ENCODE results near the gene EXOSC5.
"Not testable (repeated sequence)": the region's sequence is repeated elsewhere in the genome, so short reads cannot be mapped to it uniquely, and the experiment has no call there.

The EXOSC5 gene

DNA sequence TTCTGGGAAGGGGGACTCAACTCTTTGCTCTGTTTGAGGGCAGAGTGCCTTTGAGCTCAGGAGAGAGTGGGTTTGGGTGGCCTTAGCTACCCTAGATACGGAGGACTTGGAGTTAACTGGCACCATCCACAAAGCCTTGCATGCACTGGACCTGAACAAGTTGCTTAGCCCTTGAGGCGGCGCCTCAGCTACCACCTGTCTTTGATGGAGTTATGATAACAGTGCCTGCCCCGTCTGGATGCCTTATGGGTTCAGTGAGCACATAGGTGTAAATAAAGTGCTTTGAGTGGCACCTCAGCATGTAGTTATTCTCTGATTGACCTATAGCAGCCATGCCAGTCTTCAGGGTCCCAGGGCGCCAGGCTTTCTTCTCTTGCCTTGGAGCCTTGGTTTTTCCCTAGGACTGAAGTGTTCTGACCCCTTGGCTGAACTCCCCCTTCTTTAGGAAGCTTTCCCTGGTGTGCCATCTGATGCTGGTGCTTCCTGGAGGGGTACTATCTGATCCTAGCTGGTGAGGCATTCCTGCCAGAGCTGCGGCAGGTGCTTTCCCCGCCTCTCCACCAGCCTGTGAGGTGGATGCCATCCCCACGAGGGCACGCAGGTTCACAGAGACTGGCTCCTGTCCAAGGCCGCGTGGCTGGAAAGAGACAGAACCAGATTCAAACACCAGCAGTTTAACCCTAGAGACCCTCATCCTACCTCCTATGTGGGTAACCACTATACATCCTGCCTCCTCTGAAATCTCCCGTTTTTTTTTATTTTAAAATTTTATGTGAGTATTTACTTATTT is 6.2 kb upstream of the EXOSC5 start:
- no peak for DNase-seq

DNA sequence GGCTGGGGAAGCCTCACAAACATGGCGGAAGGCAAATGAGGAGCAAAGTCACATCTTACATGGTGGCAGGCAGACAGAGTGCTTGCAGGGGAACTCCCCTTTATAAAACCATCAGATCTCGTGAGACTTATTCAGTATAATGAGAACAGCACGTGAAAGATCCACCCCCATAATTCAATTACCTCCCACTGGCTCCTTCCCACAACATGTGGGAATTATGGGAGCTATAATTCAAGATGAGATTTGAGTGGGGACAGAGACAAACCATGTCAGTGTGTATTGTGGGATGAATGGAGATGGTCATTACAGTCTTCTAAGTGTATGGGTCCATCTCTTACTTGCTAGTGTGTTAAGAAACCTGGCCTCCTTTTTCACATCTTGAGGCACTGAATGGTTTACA is 4.9 kb upstream of the EXOSC5 start:
- no peak for DNase-seq

DNA sequence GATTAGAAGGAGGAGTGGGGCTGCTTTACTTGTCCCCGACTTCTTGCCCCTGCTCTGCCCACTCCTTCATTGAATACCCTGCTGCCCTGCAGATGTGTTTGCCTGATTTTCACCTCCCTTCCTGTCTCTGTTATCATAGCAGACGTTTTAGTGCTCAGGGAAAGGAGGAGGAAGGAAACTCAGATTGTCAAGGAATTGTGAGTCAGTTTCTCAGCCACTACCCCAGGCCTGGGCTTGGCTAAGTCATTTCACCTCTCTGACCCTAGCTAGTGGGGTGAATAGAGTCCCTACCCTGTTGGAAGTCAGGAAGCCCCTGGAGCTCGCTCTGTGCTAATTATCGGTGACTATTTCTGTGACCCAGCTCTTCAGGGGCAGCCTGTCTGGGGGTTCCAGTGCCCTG is 4.3 kb upstream of the EXOSC5 start:
- DNase-seq, result no peak

DNA sequence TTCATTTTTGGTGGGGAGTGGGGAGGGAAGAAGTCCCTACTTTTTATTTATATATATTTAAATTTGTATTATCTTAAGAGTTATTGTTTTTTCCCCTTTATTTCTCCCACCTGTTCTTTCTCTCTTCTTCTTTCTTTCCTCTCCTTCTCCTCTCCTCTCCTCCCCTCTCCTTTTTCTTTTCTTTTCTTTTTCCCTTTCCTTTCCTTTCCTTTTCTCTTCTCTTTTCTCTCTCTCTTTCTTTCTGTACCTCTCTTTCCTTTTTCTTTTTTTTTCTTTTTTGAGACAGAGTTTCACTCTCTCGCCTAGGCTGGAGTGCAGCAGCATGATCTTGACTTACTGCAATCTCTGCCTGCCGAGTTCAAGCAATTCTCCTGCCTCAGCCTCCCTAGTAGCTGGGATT is 2.4 kb upstream of the EXOSC5 start:
- no peak for DNase-seq

DNA sequence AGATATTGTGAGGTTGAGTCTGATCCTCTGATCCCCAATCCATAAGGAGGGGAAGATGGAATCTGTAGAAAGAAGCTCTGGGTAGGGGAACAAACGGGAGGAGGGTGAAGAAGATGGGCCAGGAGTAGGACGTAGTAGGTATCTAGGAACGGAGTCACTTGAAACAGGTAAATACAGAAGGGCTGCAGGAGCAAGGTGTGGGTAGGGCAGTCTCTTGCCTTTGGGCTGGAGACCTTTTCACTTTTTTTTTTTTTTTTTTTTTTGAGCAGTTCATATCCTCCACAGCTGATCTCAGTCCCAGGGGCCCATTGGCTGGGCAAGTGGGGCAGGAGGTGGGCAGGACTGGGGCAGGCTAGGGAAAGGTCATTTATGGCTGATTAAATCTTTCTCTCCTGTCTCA is 1.9 kb upstream of the EXOSC5 start:
- no peak for DNase-seq

DNA sequence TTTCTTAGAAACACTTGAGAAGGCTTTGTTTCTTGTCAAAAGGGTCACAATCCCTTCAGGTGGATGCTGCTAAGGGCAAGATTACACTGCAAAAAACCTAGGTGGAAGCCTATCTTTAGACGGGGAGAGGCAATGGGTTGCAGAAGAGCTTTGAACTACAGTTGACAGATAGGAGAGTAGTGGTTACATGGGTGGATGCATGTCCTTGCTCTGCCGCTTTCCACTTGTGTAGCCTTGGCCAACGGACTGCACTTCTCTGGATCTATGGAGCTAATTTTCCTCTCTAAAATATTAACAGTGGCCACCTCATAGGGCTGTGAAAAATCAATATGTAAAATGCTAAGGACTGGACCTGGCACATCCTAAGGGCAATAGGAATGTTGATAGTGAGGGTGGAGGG is 1.4 kb upstream of the EXOSC5 start:
- no peak for DNase-seq

DNA sequence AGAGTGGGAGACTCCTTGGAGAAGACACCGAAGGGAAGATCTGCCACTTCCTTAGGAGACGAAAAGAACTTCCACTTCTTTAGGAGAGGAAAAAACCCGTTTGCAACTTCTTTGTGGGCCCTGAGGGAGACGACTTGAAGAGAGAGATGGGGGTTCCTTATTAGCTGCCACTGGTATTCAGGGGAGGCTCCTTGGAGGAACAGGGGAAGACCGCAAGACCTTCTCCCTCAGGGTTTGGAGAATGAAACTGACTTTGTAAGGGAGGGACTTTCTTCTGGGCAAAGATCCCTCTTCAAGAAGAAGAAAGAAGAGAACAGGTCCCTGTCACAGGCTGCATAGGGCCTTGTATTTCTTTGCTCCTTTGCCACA is 875 bp upstream of the EXOSC5 start:
- DNase-seq, result no peak

DNA sequence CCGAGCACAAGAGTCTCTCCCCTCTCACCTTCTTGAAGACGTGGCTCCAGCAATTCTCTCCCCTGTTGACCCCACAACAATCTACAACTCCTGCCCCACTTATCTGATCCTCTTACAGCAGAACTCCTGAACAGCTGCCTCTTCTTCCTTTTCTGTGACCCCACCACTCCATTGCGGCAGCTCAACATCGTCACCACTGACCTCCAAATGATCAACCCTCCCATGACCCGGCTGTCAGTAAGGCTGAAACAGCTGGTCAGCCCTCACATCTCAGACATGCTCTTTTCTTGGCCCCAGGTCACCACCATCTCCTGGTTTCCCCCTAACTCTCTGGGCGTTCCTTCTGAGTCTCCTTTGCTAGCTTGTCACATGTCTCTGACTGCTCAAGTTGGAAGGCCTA is 1.8 kb downstream of the EXOSC5 start:
- no peak for DNase-seq

DNA sequence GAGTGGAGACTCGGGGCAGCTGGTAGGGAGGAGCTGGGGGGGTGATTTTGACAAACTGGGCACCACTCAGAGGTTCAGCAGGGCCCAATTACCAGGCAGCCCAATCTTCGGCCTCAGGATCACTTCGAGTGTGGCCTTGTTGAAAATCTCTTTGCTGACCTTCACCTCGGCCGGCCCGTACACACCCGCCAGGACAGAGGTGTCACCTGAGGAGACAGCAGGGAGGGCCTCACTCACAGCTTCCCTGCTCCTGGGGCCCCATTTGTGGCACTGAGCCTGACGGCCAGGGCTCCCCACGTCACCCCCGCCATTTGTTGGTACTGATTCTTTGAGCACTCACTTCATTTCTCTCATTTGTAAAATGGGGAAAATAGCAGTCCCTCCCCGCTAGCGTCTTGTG is 4.4 kb downstream of the EXOSC5 start:
- DNase-seq, result no peak

DNA sequence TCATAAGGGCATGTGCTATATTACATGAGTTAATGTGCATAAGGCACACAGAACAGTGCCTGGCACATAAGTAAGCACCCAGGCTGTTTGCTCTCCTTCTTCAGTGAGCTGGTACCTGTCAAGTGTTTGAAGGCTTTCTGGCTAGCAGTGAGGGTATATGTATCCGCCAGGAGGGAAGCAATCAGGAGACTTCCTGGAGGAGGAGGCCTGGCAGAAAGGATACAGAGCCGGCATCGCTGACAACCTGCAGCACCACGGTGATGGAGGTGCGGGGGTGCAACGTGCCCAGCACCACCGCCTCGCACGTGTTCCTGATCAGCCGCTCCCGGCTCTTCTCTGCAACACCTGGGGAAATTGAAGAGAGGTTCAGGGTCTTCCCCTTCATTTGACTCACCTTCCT is 5.5 kb downstream of the EXOSC5 start:
- DNase-seq, result no peak

DNA sequence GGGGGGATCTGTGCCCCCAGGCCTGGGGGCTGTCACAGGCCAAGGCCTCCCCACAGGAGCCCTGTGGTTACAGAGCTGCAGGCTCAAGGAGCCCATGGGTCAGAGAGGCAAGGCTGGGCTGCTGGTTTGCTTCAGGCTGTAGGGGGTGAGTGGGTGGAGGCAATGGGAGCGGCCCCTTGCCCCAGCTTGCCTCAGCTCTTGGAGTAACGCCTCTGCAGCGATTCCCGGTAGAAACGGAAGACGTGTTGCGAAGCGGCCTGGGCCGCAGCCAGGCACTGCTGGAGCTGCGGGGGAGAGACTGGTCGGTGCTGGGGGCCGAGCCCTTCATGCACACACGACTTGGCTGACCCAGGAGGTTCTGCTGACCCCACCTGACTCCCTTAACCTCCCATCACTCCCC is 10.7 kb downstream of the EXOSC5 start:
- no peak for DNase-seq

DNA sequence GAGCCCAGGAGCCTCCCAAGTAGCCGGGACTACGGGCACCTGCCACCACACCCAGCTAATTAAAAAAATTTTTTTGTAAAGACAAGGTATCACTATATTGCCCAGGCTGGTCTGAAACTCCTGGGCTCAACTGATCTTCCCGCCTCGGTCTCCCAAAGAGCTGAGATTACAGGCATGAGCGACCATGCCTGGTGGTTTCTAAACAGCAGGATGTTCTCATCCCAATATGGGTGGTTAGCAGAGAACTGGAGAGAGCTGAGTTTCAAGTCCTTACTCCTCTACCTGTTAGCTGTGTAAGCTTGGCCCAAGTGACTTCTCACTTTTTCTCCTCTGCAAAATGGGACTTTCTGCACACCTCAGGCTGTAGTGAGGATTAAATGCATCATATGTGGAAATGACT is 12.8 kb downstream of the EXOSC5 start:
- no peak for DNase-seq

DNA sequence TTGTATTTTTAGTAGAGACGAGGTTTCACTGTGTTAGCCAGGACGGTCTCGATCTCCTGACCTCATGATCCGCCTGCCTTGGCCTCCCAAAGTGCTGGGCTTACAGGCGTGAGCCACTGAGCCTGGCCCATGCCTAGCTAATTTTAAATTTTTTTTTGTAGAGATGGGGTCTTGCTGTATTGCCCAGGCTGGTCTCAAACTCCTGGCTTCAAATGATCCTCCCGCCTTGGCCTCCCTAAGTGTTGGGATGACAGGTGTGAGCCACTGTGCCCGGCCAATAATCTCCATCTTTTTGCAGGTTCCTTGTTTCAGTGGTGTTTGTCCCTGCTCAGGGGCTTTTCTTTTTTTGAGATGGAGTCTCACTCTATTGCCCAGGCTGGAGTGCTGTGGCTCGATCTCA is 15.6 kb downstream of the EXOSC5 start:
- DNase-seq, result not testable (repeated sequence)

DNA sequence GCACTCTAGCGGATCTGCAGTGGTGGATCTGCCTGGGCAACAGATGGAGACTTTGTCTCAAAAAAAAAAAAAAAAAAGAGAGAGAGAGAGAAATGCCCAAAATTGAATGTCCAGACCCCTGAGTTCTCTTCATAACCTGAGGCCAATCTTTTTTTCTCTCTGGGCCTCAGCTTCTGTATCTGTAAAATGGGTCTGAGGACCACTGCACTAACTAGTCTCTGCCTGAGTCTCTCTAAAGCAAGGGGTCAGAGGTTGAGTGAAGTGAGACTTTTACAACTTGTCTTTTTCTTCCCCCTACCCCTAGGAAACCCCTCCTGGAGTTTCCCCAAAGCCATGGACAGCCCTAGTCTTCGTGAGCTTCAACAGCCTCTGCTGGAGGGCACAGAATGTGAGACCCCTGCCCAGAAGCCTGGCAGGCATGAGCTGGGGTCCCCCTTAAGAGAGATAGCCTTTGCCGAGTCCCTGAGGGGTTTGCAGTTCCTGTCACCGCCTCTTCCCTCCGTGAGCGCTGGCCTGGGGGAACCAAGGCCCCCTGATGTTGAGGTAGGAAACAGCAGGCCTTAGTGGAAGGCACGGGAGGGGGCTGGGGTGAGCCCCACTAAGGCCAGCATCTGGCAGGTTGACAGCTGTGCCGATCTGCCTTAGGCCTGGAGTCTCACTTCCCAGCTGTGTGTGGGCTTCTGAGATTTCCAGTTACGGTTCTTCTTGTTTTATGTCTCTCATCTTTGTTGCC is 19.0 kb downstream of the EXOSC5 start:
- DNase-seq, result no peak

DNA sequence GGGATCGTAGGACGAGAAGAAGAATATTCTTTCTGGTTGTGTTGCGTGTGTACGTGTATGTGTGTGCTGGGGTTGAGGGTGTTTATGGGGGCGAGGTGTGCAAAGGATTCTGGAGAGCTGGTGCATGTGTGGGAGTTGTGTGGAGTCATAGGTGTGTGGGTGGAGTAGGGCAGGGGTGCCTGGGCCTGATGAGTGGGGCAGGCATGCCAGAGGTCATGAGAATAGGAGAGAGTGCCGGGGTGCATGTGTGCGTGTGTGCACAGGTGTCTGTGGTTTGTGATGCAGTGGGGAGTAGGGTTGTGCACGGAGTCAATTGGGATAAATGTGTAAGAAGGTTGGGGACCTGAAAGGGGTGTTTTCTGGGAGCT is 20.2 kb downstream of the EXOSC5 start:
- DNase-seq, result no peak

DNA sequence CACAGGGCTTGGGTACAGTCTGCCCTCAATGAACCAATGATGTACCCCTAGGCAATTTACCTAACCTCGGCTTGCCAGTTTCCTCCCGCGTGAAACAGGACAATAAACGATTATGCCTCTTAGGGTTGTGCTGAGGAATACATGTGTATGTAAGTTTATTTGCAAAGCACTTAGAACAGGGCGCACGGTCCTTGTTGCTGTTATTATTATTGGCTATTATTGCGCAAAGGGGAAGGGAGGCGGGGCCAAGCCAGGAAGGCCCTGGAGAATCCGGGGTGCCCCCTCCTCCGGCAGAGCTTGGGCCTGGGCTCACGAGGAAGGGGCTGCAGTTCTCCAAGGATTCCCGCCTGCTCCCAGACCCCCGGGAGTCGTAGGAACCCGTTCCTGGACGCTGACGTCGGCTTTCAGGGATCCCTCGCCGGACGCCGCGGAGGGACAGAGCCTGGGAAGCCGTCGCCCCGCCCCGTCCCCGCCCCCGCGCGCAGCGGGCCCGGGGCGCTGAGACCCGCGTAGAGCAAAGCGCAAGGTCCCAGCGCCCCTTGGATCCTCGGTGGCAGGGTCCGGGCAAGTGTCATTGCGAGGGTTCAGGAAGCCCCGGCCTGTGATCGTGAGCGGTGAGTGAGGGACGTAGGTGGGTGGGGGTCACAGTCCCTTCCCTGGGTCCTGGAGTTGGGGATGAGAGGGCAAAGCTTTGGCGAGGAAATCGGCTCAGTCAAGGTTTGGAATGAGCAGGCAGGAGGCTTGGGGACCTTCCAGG is 20.7 kb downstream of the EXOSC5 start, which contains the start of gene TMEM91:
Gene TMEM91 (plus strand): TSS at position 293 of the 757 bp plus-strand sequence. CDS start 1,777 bp downstream, outside the sequence.
- no peak for DNase-seq

DNA sequence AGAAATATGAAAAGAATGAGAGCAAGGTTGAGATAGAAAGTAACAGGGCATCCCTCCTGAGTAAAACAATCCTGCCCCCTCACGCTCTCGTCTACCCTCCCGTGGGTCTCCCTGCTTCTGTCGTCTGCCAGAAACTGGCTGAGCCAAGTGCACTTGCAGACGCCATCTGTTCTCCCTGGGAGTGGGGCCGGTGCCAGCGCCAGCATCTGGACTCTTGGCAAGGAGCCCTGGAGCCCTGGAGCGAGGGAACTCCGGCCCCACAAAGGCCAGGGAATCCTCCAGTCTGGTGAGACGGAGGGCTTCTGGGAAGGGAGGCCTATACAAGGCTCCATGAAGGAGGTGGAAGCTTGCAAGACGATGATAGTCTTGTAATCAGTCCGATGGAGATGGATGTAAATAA is 23.2 kb downstream of the EXOSC5 start:
- DNase-seq, result peak; percentile 95 to 99

DNA sequence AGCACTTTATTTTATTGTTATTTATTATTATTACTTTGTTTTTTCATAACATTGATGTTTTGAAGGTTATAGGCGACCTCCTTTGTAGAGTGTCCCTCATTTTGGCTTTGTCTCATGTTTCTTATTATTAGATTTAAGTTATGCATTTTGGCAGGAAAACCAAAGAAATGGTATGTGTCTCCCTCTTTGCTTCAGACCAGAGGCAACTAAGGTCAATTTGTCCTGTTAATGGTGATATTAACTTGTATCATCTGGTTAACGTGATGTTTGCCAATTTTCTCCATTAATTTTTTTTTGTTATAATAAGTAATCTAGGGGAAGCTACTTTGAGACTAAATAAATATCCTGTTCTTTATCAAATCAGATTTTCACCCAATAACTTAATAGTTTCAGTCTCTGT is 24.7 kb downstream of the EXOSC5 start:
- no peak for DNase-seq

DNA sequence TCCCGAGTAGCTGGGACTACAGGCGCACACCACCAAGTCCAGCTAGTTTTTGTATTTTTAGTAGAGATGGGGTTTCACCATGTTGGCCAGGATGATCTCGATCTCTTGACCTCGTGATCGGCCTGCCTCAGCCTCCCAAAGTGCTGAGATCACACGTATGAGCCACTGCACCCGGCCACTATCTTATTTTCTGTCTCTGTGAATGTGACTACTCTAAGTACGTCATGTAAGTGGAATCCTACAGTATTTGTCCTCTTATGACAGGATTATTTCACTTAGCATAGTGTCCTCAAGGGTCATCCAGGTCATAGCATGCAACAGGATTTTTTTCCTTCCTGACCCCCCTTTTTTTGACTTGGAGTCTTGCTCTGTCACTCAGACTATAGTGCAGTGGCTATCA is 25.6 kb downstream of the EXOSC5 start:
- no peak for DNase-seq

DNA sequence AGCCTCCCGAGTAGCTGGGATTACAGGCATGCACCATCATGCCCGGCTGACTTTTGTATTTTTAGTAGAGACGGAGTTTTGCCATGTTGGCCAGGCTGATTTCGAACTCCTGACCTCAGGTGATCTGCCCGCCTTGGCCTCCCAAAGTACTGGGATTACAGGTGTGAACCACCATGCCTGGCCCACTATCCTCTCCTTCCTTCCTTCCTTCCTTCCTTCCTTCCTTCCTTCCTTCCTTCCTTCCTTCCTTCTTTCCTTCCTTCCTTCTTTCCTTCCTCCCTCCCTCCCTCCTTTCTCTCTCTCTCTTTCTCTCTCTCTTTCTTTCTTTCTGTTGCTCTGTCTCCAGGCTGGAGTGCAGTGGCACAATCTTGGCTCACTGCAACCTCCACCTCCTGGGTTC is 26.0 kb downstream of the EXOSC5 start:
- DNase-seq, result not testable (repeated sequence)

DNA sequence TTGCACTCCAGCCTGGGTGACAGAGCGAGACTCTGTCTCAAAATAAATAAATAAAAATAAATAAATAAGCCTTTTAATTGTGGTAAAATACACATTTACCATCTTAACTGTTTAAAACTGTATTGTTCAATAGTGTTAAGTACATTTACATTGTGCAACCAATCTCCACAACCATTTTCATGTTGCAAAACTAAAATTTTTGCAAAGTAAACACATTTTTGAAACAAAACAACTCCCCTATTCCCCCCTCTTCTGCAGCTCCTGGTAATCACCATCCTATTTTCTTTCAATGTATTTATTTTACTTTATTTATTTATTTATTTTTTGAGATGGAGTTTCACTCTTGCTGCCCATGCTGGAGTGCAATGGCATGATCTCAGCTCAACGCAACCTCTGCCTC is 27.4 kb downstream of the EXOSC5 start:
- DNase-seq, result no peak

DNA sequence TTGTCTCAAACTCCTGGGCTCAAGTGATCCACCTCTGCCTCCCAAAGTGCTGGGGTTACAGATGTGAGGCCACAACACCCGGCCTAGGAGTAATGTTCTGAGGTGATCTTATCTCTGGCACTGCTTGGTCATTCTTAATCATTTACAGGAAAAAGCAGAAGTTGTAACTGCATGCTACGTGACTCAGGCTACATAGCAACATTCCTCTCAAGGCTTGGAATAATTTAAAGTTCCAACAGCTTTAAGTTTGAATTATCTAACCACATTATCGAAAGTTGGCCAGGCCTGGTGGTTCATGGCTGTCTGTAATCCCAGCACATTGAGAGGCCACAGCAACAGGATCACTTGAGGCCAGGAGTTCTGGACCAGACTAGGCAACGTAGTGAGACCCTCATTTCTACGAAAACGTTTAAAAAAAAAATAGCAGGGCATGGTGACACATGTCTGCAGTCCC is 29.3 kb downstream of the EXOSC5 start:
- DNase-seq, result no peak

DNA sequence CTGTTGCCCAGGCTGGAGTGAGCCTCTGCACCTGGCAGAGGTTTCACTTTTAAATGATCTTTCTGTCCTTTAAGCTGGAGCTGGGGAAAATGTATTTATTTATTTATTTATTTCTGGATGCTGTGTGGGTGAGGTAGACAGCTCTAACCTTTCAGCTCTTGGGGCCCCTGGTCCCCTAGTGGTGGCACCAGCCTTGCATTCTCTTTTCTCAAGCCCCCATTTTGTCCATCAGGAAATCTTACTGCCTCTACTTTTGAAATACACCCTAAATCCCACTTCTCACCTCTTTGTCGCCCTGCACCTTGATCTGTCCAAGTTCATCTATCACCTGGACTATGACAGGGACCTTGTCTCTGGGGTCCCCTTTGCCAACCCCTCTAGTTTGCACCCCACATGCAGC is 31.1 kb downstream of the EXOSC5 start:
- DNase-seq, result no peak
